GM12891 (cell line): ENCODE measurements around the gene TERB2. TPM values are rescaled to one million over a fixed set of nuclear protein-coding genes. Genes with fewer than 3 reads are reported as not detected.
"Not testable (repeated sequence)": the region's sequence is repeated elsewhere in the genome, so short reads cannot be mapped to it uniquely, and the experiment has no call there.

Source experiments
- DNase-seq: peaks from one replicate; pipeline ENCODE4 v3.0.0; 2011; ENCODE audit warnings: low spot score; ENCODE audit not compliant: insufficient read length
- FAIRE-seq: peaks from 2 replicates; lab custom pipeline; 2011; peaks lifted over from hg19 to GRCh38; lab: Jason Lieb, UNC
- PAX5 ChIP-seq: IDR thresholded peaks from 2 replicates; pipeline ENCODE4 v1.6.1; 2011; ENCODE audit warnings: low read length, moderate library complexity, mild to moderate bottlenecking; ENCODE audit not compliant: insufficient read depth, severe bottlenecking
- POLR2A ChIP-seq: IDR thresholded peaks from 2 replicates; pipeline ENCODE4 v1.6.1; 2011; ENCODE audit warnings: low read depth, low read length, control low read depth
- POLR2AphosphoS5 ChIP-seq: IDR thresholded peaks from 2 replicates; pipeline ENCODE4 v1.6.1; 2011; ENCODE audit warnings: low read depth, low read length, control low read depth
- POU2F2 ChIP-seq: IDR thresholded peaks from 2 replicates; pipeline ENCODE4 v1.6.1; 2011; ENCODE audit warnings: low read depth, mild to moderate bottlenecking, control low read depth, low read length, moderate library complexity
- SPI1 ChIP-seq: IDR thresholded peaks from 2 replicates; pipeline ENCODE4 v1.6.1; 2011; ENCODE audit warnings: low read depth, low read length, control low read depth
- TAF1 ChIP-seq: IDR thresholded peaks from 2 replicates; pipeline ENCODE4 v1.6.1; 2011; ENCODE audit warnings: low read depth, low read length, control low read depth
- polyA plus RNA-seq: library from polyadenylated mRNA; unstranded; fragments of >200 nt; gene quantifications from one replicate; pipeline ENCODE4 v1.2.1, GENCODE V29; 2012; ENCODE audit warnings: low read depth, missing spikeins, inconsistent platforms; ENCODE audit not compliant: missing spikeins

The TERB2 gene
- polyA plus RNA-seq: not detected

- no peak for DNase-seq
- FAIRE-seq: no peak
- no peak for TF ChIP-seq POLR2A
- no peak for TF ChIP-seq POU2F2
- no peak for TF ChIP-seq PAX5
- TF ChIP-seq TAF1: no peak
- no peak for TF ChIP-seq POLR2AphosphoS5
- no peak for TF ChIP-seq SPI1
Observed at GRCh38 chr15:44956388-44956787, at the start of gene TERB2. TERB2 (plus strand) TSS chr15:44956687; CDS start chr15:44956719, 32 bp downstream.

- DNase-seq: no peak
- no peak for TF ChIP-seq PAX5
- TF ChIP-seq SPI1: 0 out of 2 replicates have a peak, but pooled peaks have one; percentile 3
- no peak for TF ChIP-seq TAF1
- TF ChIP-seq POU2F2: no peak
- no peak for TF ChIP-seq POLR2A
- TF ChIP-seq POLR2AphosphoS5: no peak
- FAIRE-seq: no peak
Observed at GRCh38 chr15:44909423-44909822, 47.1 kb upstream of the TERB2 start.

GRCh38 chr15:44910981-44911625 is 45.4 kb upstream of the TERB2 start:
- TF ChIP-seq POLR2AphosphoS5 (no peak), POU2F2 (no peak), POLR2A (no peak), PAX5 (no peak), TAF1 (no peak), SPI1 (no peak)
- FAIRE-seq: no peak
- no peak for DNase-seq

GRCh38 chr15:44912186-44912585 is 44.3 kb upstream of the TERB2 start:
- not testable (repeated sequence) for FAIRE-seq, DNase-seq

GRCh38 chr15:44912974-44913448 is 43.5 kb upstream of the TERB2 start:
- not testable (repeated sequence) for DNase-seq, FAIRE-seq

GRCh38 chr15:44918136-44918535 is 38.4 kb upstream of the TERB2 start:
- no peak for DNase-seq
- TF ChIP-seq POU2F2: no peak
- no peak for TF ChIP-seq POLR2A
- TF ChIP-seq PAX5: no peak
- TF ChIP-seq SPI1: no peak
- no peak for TF ChIP-seq TAF1
- TF ChIP-seq POLR2AphosphoS5: no peak
- no peak for FAIRE-seq

- not testable (repeated sequence) for FAIRE-seq, DNase-seq
Observed at GRCh38 chr15:44928658-44929057, 27.8 kb upstream of the TERB2 start.

GRCh38 chr15:44930283-44930682 is 26.2 kb upstream of the TERB2 start:
- DNase-seq, FAIRE-seq: not testable (repeated sequence)

- not testable (repeated sequence) for FAIRE-seq, DNase-seq
Observed at GRCh38 chr15:44958302-44958701, 1.8 kb downstream of the TERB2 start.

GRCh38 chr15:44968475-44968874 is 12.0 kb downstream of the TERB2 start:
- DNase-seq (no peak), FAIRE-seq (no peak)
- TF ChIP-seq POLR2A: no peak
- no peak for TF ChIP-seq POLR2AphosphoS5
- TF ChIP-seq TAF1: no peak
- no peak for TF ChIP-seq PAX5
- no peak for TF ChIP-seq POU2F2
- no peak for TF ChIP-seq SPI1

GRCh38 chr15:44971036-44971435 is 14.5 kb downstream of the TERB2 start:
- TF ChIP-seq SPI1 (no peak), POLR2AphosphoS5 (no peak), POLR2A (no peak), POU2F2 (no peak), TAF1 (no peak)
- DNase-seq (no peak), FAIRE-seq (no peak)

- peak; percentile 67 for FAIRE-seq
- DNase-seq: not testable (repeated sequence)
Observed at GRCh38 chr15:44976183-44976582, 19.7 kb downstream of the TERB2 start.

GRCh38 chr15:44977781-44978180 is 21.3 kb downstream of the TERB2 start:
- not testable (repeated sequence) for FAIRE-seq, DNase-seq

GRCh38 chr15:44979617-44980339 is 23.3 kb downstream of the TERB2 start:
- DNase-seq: not testable (repeated sequence)
- peak; percentile 76 for FAIRE-seq

GRCh38 chr15:44984144-44984543 is 27.7 kb downstream of the TERB2 start:
- not testable (repeated sequence) for FAIRE-seq, DNase-seq

- FAIRE-seq, DNase-seq: not testable (repeated sequence)
Observed at GRCh38 chr15:44986346-44987055, 30.0 kb downstream of the TERB2 start.
